Nasal cavity respiratory epithelium epithelial cell of viscerocranial mucosa (primary cell): ENCODE measurements around the gene CDC16. TPM values are rescaled to one million over a fixed set of nuclear protein-coding genes. Genes with fewer than 3 reads are reported as not detected.

Experiments used
- total RNA-seq: library from RNA; depleted of rRNA; stranded (reverse); fragments of >200 nt; gene quantifications from 2 replicates; pipeline ENCODE4 v1.2.3, GENCODE V29; 2014

CDC16 gene
- 34.2 and 77.3 TPM in 2 replicates for total RNA-seq

DNA sequence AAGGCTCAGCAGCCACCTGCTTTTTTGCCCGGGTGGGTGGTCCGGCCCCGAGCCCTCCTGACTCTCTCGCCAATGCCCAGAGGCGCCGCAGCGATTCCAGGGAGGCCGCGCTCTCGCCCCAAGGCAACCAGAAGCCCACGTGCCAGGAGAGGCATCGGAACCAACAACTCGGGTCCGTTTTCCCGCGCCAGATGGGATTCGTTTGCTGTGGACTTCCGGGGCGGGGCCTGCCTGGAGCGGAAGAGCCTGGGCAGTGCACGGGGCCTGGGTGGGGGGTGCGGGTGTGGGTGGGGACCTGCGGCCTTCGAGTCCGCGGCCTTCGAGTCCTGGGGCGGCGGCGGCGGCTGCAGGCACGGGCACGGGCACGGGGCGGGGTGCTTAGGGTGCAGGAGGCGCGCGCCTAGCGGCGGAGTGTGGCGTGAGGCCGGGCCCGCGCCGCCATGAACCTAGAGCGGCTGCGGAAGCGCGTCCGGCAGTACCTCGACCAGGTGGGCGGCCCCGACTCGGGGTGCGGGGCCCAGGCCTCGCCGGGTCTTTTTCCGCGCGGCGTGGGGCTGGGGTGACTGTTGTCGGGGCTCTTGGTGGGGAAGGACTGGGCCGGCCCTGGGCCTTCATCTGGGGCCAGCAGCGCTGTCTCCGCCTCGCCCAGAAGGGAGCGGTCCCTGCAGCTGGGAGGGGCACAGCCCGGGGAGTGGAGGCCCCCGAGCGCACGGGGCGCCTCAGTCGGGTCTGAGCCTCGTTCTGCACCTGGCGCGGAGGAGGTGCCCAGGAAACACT is at the start of gene CDC16:
Gene CDC16 (plus strand): TSS at position 253 of the 777 bp plus-strand sequence. CDS start 188 bp downstream, at position 441.

GRCh38 chr13:114281351-114282040 is 46.8 kb downstream of the CDC16 start, which contains the start of gene UPF3A:
Gene UPF3A (plus strand): TSS chr13:114281601. CDS start chr13:114281640, 39 bp downstream.

DNA sequence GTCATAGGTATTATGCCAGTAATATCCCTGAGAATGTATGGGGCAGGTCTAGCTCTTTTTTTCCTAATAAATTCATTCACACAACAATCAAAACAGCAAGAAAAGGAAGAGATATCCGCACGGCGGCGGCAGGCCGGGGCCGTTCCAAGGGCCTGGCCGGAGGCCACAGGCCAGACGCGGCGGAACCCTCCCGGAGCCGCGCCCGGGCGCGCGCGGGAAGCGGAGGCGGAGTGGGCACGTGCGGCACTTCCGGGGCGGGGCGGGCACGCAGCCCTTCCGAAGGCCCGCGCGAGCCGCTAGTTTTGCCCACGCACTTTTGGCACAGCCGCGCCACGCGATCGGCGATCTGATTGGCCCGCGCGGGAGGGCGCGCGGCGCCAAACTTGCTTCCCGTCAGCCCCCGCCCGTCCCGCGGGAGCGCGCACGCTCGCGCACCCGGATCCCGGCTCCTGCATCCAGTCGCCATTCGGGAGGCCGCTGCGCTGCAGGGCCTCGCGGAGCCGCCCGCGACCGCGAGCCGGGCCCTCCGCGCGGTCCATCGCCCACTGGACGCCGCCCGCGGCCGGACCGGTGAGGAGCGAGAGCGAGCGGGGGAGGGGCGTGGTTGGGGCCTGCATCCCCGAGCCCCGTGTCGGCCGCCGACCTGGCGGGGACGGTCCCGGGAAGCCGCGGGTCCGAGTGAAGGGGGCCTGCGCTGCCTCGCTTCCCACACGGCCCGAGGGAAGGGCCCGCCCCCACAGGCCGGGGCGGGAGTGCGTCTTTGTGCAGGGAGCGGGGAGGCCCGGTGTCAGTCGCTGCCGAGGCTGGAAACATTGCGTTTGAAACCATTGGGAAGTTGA is 79.6 kb downstream of the CDC16 start, which contains the start of gene CHAMP1:
Gene CHAMP1 (plus strand): TSS at position 430 of the 839 bp plus-strand sequence. CDS start 9,340 bp downstream, outside the sequence.

Other genes starting within 250 kb of the CDC16 start
- 1.0 and 5.5 TPM in 2 replicates for gene RASA3, start 102.3 kb upstream of the CDC16 start, total RNA-seq
- not detected in 2 replicates for gene CFAP97D2, start 55.6 kb upstream of the CDC16 start, total RNA-seq
- 14.0 and 27.3 TPM in 2 replicates for gene UPF3A, start 46.7 kb downstream of the CDC16 start, total RNA-seq
- gene CHAMP1, start 79.6 kb downstream of the CDC16 start, total RNA-seq: 10.0 and 11.3 TPM in 2 replicates